DMS 273 (cell line): ENCODE data around the gene MRAS.
A peak's percentile ranks its signal among the peaks of the same experiment; 100 is the strongest.
"Not testable (repeated sequence)": the region's sequence is repeated elsewhere in the genome, so short reads cannot be mapped to it uniquely, and the experiment has no call there.

Experiments used
- DNase-seq: peaks from one replicate; lab custom pipeline; 2025; ENCODE audit not compliant: unreplicated experiment; lab: John Stamatoyannopoulos, UW

Gene MRAS

GRCh38 chr3:138366006-138366759 is 17.8 kb downstream of the MRAS start:
- DNase-seq: no peak

GRCh38 chr3:138367326-138367850 is 19.0 kb downstream of the MRAS start:
- DNase-seq: no peak

- DNase-seq: peak; percentile 65
Observed at GRCh38 chr3:138367911-138368310, 19.5 kb downstream of the MRAS start.

- DNase-seq: no peak
Observed at GRCh38 chr3:138369151-138369900, 20.9 kb downstream of the MRAS start.

- no peak for DNase-seq
Observed at GRCh38 chr3:138370321-138370720, 21.9 kb downstream of the MRAS start.

GRCh38 chr3:138371070-138371965 is 22.9 kb downstream of the MRAS start:
- DNase-seq: no peak

GRCh38 chr3:138373087-138373735 is 24.8 kb downstream of the MRAS start:
- DNase-seq: no peak

- no peak for DNase-seq
Observed at GRCh38 chr3:138373736-138374094, 25.3 kb downstream of the MRAS start.

GRCh38 chr3:138374573-138375134 is 26.3 kb downstream of the MRAS start:
- no peak for DNase-seq

GRCh38 chr3:138375447-138375846 is 27.1 kb downstream of the MRAS start:
- DNase-seq: no peak

GRCh38 chr3:138376663-138377062 is 28.3 kb downstream of the MRAS start:
- DNase-seq: no peak

GRCh38 chr3:138377212-138377611 is 28.8 kb downstream of the MRAS start:
- not testable (repeated sequence) for DNase-seq

- DNase-seq: no peak
Observed at GRCh38 chr3:138377804-138378203, 29.4 kb downstream of the MRAS start.

- no peak for DNase-seq
Observed at GRCh38 chr3:138378331-138378730, 30.0 kb downstream of the MRAS start.

- DNase-seq: no peak
Observed at GRCh38 chr3:138378990-138379389, 30.6 kb downstream of the MRAS start.

- no peak for DNase-seq
Observed at GRCh38 chr3:138381413-138381901, 33.1 kb downstream of the MRAS start.

GRCh38 chr3:138381950-138382715 is 33.8 kb downstream of the MRAS start:
- DNase-seq: no peak

GRCh38 chr3:138383715-138384465 is 35.5 kb downstream of the MRAS start:
- DNase-seq: no peak

GRCh38 chr3:138384531-138384930 is 36.2 kb downstream of the MRAS start:
- DNase-seq: no peak
